Measurements from ENCODE around the gene HAUS8. TPM values are rescaled to one million over a fixed set of nuclear protein-coding genes. Genes with fewer than 3 reads are reported as not detected.

The HAUS8 gene
- total and polyA plus RNA-seq, 2 experiments from 2014 or later: 2.8 to 5.5 TPM

DNA sequence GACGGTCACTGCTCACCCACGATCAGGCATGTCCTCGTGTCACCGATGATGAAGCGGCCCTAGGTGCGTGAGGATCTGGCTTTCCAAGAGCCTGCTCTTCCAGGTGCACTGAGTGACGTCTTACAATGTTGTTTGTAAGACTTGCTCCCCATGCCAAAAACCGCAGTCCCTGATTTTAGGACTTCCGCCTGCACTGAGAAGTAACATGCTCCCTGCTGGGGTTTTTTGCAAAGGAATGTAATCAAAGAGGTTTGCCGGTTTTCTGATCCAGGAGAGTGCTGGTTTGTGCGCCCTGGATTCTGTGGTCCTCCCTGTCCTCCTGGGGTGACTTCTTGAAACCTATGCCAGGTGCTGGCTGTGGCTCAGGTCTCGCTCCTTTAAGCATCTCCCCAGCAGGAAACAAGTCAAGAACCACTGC, 39.2 kb upstream of the HAUS8 start:
- Histone ChIP-seq H3K4me1 (ENCODE audit: insufficient read depth) (no peaks in the 10 kb centered on the region), H3K36me3 (replicated peaks; ENCODE audit: insufficient read depth, low read depth) (no peaks in the 10 kb centered on the region), H3K4me2 (no peak overlapping the region), H3K9me2 (replicated peaks; ENCODE audit: insufficient read depth) (no peaks in the 10 kb centered on the region), H4K20me1 (ENCODE audit: insufficient read depth, poor library complexity, severe bottlenecking) (no peaks in the 10 kb centered on the region), H3K79me2 (peaks cover 15% of the 10 kb centered on the region), H3K27me3 (no peaks in the 10 kb centered on the region), H3K27ac (no peak overlapping the region), H2AFZ (no peak overlapping the region), H3K4me3 (no peak overlapping the region), H3K9me3 (ENCODE audit: low read depth) (no peaks in the 10 kb centered on the region)
- WGBS (ENCODE audit: low lambda C conversion rate, missing lambda C conversion rate): 75% methylated on average over 12 of the region's 12 CpGs
- no peak for DNase-seq (ENCODE audit: low spot score)
- TF ChIP-seq EZH2 (IDR thresholded peaks at IDR 0.05; ENCODE audit: borderline replicate concordance) (no peak), EZH2phosphoT487 (IDR thresholded peaks at IDR 0.05; ENCODE audit: low read depth, severe bottlenecking, unreplicated experiment) (no peak)
- TF ChIP-seq, protein P1, sequence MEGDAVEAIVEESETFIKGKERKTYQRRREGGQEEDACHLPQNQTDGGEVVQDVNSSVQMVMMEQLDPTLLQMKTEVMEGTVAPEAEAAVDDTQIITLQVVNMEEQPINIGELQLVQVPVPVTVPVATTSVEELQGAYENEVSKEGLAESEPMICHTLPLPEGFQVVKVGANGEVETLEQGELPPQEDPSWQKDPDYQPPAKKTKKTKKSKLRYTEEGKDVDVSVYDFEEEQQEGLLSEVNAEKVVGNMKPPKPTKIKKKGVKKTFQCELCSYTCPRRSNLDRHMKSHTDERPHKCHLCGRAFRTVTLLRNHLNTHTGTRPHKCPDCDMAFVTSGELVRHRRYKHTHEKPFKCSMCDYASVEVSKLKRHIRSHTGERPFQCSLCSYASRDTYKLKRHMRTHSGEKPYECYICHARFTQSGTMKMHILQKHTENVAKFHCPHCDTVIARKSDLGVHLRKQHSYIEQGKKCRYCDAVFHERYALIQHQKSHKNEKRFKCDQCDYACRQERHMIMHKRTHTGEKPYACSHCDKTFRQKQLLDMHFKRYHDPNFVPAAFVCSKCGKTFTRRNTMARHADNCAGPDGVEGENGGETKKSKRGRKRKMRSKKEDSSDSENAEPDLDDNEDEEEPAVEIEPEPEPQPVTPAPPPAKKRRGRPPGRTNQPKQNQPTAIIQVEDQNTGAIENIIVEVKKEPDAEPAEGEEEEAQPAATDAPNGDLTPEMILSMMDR (IDR thresholded peaks at IDR 0.05; ENCODE audit: poor library complexity): no peak

DNA sequence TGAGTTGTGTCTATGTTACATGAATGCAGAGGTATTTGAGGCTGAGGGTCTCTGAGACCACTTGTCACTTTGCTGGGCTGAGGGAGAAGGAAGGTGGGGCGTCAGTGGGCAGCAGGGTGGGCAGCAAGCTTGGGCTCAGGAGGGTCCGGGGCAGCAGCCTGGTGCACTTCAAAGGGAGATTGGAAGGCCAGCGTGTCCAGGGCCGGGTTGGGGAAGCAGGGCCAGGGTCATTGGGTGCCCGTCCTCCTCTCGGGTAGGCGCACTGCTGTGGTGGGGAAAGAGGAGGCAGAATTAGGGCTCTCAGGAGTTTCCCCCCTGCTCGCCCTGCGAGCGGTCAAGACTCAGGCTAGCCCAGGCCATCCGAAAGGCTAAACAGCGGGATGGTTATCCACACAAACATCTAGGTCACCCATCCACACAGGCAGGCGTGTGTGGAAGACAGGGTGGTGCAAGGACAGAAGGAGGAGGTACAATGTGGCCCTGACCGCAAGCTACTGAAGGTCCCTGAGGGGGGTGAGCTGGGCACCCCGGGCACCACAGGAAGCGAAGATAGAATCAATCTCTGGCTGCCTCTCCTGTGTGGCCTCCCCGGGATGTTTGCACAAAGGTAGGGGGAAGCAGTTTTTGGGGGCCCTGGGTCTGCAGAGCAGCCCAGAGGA, 38.0 kb upstream of the HAUS8 start:
- no peaks in the 10 kb centered on the region for H3K36me3 ChIP-seq (replicated peaks; ENCODE audit: insufficient read depth, low read depth)
- H3K27me3 ChIP-seq: no peaks in the 10 kb centered on the region
- no peak for DNase-seq (ENCODE audit: low spot score)
- 95% methylated on average over 17 of the region's 17 CpGs for WGBS (ENCODE audit: low lambda C conversion rate, missing lambda C conversion rate)
- no peaks in the 10 kb centered on the region for H3K9me2 ChIP-seq (replicated peaks; ENCODE audit: insufficient read depth)
- H3K79me2 ChIP-seq: peaks cover 25% of the 10 kb centered on the region
- peaks cover 5% of the 10 kb centered on the region for H3K4me1 ChIP-seq (ENCODE audit: insufficient read depth)
- no peak for TF ChIP-seq EZH2phosphoT487 (IDR thresholded peaks at IDR 0.05; ENCODE audit: low read depth, severe bottlenecking, unreplicated experiment)
- TF ChIP-seq EZH2 (IDR thresholded peaks at IDR 0.05; ENCODE audit: borderline replicate concordance): no peak
- TF ChIP-seq, protein P1 (IDR thresholded peaks at IDR 0.05; ENCODE audit: poor library complexity): no peak
- no peaks in the 10 kb centered on the region for H4K20me1 ChIP-seq (ENCODE audit: insufficient read depth, poor library complexity, severe bottlenecking)
- H3K4me3 ChIP-seq: no peak overlapping the region
- H3K27ac ChIP-seq: no peak overlapping the region
- no peaks in the 10 kb centered on the region for H3K9me3 ChIP-seq (ENCODE audit: low read depth)
- H2AFZ ChIP-seq: no peak overlapping the region
- no peak overlapping the region for H3K4me2 ChIP-seq

DNA sequence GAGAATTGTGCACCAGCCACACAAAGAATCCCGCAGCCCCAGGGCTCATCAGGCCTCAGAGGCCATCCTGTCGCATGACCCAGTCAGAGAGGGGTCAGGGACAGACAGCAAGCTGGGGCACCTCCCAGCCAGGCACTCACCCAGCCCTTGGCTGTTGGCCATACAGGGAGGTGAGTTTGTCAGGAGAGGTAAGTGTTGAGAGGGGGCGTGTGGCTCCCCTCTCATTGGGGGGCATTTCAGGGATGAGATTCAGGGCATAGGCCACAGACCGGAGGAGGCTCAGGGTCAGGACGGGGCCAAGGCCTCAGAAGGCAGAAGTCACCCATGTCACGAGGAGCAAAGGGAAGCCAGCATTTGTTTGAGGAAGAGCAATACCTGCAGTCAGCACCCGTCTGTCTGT, 37.4 kb upstream of the HAUS8 start:
- Histone ChIP-seq H3K79me2 (peaks cover 25% of the 10 kb centered on the region), H3K4me1 (ENCODE audit: insufficient read depth) (peaks cover 6% of the 10 kb centered on the region), H3K27ac (no peak overlapping the region), H3K9me3 (ENCODE audit: low read depth) (no peaks in the 10 kb centered on the region), H3K9me2 (replicated peaks; ENCODE audit: insufficient read depth) (no peaks in the 10 kb centered on the region), H3K27me3 (no peaks in the 10 kb centered on the region), H4K20me1 (ENCODE audit: insufficient read depth, poor library complexity, severe bottlenecking) (no peaks in the 10 kb centered on the region), H3K36me3 (replicated peaks; ENCODE audit: insufficient read depth, low read depth) (no peaks in the 10 kb centered on the region), H2AFZ (no peak overlapping the region), H3K4me2 (no peak overlapping the region), H3K4me3 (no peak overlapping the region)
- TF ChIP-seq, protein P1 (IDR thresholded peaks at IDR 0.05; ENCODE audit: poor library complexity): no peak
- TF ChIP-seq EZH2 (IDR thresholded peaks at IDR 0.05; ENCODE audit: borderline replicate concordance): no peak
- TF ChIP-seq EZH2phosphoT487 (IDR thresholded peaks at IDR 0.05; ENCODE audit: low read depth, severe bottlenecking, unreplicated experiment): no peak
- no peak for DNase-seq (ENCODE audit: low spot score)
- 95% methylated on average over 7 of the region's 7 CpGs for WGBS (ENCODE audit: low lambda C conversion rate, missing lambda C conversion rate)

Data from hepatocyte (in vitro differentiated cells).